Gastroesophageal sphincter (tissue), 3 donors: ENCODE results near the gene SMAD9.

ENCODE experiments used
- CTCF ChIP-seq, 4 experiments: fragments of 200-600 bp in 2 of 4; fragments of 450-650 bp in 2 of 4; sonication (generic) in 1 of 4; IDR thresholded peaks; one replicate each; pipeline ENCODE4 v1.5.1; 2017 to 2019; ENCODE audit warnings: antibody characterized with exemption in 4 of 4, mild to moderate bottlenecking in 2 of 4, moderate library complexity in 2 of 4
- POLR2AphosphoS5 ChIP-seq: sonication (generic); formaldehyde crosslinking; IDR thresholded peaks from one replicate; pipeline ENCODE4 v1.6.1; 2017; ENCODE audit warnings: antibody characterized with exemption

DNA sequence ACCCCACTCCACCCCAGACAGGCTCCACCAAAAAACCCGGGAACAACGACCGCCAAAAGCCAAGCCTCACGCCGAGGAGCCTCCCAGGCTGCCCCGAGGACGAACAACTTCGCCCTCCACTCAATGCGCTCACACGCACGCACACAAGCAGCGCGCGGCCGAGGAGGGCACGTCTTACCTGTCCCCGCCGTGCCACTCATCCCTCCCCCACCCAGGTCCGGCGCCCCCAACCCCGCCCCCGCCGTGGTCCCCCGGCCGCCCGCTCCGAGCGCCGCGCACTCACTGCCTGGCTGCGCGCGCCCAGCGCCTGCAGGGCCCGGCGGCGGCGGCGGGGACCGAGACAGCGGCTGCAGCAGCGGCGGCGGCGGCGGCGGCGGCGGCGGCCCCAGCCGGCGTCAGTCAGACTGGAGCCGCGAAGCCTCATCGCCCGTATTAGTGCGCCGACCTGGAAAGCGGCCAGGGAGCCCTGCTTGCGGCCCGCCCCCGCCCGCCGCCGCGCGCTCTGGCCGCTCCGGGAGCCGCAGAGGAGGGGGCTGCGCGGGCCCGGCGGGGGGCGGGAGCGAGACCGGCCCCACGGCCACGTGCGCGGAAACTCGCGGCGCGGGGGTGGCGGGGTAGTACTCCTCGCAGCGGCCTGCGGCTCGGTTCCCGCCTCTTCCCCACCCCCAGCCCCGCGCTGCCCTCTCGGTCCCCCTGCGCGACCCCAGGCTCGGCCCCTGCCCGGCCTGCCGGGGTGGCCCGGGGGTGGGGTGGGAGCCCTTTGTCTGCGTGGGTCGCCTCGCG lies at the start of gene SMAD9:
- TF ChIP-seq CTCF (IDR thresholded peaks at IDR 0.05) (no peak), POLR2AphosphoS5 (peak; percentile 26)
